Embryonic facial prominence (tissue), 1 donor: Measurements from ENCODE around the gene RPS17.
"Not testable (repeated sequence)": the region's sequence is repeated elsewhere in the genome, so short reads cannot be mapped to it uniquely, and the experiment has no call there.

Experiments
- DNase-seq: peaks from one replicate; pipeline ENCODE4 v3.0.0-alpha.2; 2016; ENCODE audit errors: extremely low spot score

RPS17 gene

DNA sequence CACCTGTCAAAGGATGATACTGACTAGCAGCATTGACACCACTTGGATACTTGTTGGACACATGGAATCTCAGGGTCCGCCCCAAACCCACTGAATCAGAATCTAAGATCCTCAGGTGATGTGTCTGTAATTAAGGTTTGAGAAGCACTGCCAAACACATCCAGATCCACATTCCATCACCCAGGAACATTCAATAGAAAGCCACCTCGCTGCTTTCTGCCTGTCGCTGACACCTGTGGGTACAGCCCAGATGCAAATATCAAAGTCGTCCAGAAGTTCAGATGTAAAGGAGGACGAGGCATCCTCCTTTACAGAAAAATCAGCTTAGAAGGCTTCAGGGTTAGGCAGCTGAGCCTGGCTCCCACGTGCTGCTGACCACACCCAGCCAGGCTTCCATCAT lies 5.2 kb upstream of the RPS17 start:
- no peak for DNase-seq

DNA sequence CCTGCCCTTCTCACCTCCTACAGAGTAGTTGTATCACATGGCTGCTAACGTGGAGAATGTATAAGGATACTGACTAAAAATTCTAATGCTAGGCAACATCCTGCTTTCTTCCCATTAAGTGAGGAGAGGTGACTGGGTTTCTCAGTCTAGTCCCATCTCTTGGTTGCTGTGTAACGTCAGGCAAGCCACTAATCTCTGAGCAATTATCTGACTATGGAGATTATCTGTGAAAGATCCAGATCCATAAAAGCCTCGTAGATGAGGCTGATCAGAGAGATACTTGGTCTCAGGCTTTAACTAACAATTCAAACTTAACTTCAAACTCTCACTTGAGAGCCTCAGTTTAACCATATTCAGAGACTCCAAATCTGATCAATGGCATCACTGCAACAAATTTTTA lies 4.7 kb upstream of the RPS17 start:
- no peak for DNase-seq

DNA sequence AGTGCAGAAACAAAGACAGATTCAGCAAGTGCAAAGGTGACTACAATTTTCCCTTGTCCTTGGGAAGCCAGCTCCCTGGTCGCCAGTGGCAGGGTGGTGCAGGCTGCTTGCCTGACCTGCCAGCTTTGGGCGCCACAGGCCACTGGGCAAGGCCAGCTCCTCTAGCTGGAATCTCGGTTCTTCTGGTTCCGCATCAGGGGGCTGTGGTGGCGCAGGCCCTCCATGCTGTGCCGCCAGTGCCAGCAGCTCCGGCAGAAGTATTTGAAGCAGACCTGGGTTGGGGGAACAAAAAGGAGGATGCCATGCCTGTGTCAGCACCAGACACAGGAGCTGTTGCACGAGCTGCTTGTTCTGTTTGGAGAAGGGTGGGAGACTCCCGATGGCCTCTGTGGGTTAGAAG lies 4.2 kb upstream of the RPS17 start:
- no peak for DNase-seq

DNA sequence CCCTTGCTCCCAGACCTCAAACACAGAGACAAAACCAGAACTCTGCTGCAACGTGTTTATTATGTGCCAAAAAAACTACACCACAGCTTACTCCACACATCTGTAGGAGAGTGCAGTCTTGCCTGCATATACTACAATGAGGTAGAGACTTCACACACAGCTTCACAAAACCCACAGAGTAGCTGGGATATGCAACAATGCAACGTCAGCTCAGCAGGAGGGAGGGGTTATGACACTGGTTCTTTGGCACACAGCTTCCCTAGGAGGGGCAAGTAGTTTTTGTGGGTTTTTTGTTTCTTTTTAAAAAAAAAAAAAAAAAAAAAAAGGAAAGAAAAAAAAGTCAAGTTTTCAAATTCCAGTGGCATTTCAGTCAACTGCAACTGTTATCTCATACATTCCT lies 2.9 kb upstream of the RPS17 start:
- DNase-seq = no peak

DNA sequence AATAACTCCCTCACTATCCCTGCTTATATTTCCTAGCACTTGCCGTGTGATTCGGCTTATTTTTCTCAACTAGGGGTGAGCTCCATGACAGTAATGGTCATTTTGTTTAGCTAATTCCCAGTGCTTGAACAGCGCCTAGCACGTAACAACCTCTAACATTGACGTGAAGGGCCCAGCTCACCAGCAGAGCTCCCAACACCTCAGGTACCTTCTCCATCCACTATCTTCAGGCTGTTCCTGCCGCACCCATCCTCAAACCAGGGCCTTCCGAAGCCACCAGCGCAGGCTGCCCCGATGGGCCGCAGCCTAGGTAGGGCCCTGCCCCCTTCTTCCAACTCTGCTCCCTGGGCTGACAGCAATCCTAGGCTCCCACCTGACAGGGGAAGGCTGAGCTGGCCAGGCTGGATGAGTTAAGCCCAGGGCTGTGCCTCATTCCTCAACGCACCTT lies 751 bp upstream of the RPS17 start:
- no peak for DNase-seq

DNA sequence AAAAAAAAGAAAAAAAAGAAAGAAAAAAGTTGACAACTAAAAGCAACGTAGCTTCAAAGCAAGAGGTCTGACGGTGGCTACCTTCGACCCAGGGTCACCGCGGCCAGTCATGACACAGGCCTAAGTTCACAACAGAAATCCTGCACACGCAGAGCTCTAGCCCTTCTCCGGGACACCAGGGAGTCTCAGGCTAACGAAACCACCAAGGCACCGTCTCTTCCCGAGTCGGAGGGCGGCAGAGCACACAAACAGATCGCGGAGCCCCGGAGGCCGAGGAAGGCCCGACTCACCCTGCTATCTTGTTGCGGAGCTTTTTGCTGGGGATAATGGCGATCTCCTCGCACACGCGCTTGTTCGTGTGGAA lies 584 bp downstream of the RPS17 start:
- no peak for DNase-seq

DNA sequence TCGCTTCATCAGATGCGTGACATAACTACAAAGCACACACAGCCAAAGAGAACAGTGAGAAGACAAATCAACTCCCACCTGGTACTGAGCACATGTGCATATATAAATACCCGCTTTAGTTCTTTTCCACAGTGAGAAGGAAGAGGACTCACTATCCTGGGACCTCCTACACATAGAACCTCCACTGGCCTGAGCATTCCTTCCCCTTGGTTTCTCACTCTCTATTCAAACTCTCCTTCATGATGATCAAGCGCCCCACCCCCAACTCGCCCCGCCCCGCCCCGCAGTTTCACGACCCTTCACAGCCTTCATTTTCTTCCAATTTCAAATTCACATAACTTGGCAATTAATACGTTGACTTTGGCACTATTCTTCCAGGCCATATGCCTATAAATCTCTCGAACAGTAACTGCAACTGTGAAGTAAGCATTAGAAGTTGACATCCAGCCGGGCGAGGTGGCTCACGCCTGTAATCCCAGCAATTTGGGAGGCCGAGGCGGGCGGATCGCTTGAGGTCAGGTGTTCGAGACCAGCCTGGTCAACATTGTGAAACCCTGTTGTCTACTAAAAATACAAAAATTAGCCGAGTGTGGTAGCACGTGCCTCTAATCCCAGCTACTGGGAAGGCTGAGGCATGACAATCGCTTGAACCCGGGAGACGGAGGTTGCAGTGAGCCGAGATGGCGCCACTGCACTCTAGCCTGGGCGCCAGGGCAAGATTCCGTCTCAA lies 1.1 kb downstream of the RPS17 start:
- no peak for DNase-seq

DNA sequence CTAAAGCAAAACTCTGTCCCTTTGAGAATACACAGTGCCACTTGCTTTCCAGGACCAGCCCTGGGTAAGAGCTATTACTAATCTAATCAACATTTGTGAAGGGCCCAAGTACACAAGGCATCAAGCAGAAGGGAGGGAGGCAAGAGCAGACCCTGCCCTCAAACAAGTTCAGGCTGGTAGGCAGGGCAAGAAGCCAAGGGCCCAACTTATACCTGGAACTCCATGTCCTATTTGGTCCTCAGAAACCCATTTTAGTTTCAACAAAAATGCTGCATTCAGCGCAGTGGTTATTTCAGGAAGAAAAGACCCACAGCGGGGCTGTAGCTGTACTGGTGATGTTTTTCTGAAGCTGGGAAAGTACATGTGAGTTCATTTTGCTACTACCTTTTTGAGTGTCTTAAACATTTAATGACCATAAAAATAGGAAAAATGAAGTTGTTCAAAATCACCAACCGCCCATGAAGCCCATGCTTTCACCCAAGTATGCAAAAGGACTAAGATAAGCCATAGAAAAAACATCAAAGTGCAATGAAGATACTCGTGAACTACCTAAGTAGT lies 2.8 kb downstream of the RPS17 start:
- no peak for DNase-seq

DNA sequence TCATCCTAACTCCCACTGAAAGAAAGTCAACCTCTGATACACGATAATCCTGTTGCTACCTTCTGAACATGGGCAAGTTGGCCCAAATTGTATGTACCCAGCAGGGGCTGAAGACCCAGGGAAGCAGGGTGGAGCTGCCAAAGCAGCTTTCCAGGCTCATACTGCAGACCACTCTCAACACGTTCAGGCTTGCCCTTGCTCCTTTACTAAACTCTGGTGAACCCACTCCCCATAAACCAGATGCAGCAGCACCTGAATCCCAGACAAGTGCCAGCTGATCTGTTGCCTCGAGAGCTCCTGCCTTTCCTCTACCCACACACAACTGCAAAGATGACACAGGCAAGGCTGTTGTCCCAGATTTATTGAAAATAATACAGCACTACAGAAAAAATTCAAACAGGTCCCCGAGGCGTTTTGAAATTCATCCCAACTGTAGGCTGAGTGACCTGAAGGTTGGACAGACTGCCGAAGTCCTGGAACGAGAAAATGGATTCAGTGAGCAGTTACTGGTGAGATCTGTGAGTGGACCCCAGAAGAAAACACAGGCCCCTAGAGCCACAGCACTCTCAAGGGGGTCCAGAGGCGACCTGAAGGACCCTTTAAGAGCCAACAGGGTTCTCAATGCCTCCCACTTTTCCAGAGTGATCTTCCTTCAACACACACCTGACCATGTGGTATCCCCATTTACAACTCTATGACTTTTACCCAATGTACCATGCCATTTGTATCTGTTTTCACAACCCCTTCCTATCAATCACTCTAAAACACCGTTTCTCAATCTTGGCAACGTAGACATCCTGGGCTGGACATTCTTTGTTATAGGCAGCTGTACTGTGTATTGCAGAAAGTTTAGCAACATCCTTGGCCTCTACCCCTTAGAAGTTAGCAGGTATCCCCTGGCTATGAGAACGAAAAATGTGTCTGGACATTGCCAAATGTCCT lies 3.6 kb downstream of the RPS17 start:
- no peak for DNase-seq

DNA sequence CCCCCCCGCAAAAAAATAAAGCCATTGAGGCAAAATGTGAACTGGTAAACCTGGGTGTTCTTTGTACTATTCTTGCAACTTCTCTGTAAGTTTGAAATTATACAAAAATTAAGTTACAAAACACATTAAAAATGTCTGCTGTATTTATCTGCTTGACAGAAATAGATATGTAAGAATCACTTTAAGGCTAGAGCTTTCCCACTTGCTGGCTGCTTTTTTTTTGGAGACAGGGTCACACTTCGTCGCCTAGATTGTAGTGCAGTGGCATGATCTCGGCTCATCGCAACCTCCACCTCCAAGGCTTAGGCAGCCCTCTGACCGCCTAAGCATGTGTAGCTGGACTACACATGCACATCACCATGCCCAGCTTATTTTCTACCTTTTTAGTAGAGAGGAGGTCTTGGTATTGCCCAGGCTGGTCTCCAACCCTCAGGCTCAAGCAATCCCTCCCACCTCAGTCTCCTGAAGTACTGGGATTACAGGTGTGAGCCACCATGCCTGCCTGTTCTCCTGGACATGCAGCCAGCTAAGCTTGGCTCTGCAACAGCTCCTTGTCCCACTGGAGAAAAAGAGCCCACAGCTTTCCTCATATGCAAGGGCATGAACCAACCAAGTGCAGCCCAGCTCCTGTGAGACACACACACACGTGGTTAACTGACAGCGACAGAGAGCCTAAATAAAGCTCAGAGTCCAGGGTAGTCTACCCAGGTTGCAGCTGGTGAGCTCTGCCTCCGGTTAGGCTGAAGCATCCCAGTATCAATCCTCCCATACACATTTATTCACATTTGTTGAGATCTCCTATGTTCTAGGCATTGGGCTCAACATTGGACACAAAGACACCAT lies 4.5 kb downstream of the RPS17 start:
- no peak for DNase-seq

DNA sequence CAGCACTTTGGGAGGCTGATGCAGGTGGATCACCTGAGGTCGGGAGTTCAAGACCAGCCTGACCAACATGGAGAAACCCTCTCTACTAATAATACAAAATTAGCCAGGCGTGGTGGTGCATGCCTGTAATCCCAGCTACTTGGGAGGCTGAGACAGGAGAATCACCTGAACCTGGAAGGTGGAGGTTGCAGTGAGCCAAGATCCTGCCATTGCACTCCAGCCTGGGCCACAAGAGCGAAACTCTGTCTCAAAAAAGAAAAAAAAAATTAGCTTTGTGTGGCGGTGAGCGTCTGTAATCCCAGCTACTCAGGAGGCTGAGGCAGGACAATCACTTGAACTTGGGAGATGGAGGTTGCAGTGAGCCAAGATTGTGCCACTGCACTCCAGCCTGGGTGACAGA lies 5.1 kb downstream of the RPS17 start:
- DNase-seq = not testable (repeated sequence)

DNA sequence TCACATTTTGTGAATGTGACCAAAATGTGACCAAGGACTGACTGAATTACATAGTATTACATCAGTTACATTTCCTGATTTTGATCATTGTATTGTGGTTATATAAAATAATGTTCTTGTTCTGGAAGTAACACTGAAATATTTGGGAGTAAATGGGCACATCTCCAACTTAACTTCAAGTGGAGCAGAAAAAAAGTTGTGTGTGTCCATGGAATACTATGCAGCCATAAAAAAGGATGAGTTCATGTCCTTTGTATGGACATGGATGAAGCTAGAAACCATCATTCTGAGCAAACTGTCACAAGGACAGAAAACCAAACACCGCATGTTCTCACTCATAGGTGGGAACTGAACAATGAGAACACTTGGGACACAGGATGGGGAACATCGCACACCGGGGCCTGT lies 5.8 kb downstream of the RPS17 start:
- not testable (repeated sequence) for DNase-seq

DNA sequence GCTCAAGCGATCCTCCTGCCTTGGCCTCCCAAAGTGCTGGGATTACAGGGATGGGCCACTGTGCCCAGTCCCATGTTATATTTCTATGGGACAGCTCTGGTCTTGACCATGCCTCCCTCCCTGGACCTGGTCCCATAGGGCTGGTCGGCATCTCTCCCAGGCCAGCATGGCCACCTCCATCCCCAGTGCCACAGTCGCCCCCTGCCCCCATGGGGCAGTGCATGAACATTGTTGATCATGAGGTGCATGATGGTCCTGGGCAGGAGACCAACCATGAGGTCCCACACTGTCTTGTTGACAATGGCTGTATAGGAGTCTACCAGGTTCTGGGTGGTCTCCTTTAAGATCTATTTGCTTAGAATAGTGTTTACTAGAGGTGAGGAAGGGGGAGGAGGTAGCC lies 6.5 kb downstream of the RPS17 start:
- DNase-seq = no peak

DNA sequence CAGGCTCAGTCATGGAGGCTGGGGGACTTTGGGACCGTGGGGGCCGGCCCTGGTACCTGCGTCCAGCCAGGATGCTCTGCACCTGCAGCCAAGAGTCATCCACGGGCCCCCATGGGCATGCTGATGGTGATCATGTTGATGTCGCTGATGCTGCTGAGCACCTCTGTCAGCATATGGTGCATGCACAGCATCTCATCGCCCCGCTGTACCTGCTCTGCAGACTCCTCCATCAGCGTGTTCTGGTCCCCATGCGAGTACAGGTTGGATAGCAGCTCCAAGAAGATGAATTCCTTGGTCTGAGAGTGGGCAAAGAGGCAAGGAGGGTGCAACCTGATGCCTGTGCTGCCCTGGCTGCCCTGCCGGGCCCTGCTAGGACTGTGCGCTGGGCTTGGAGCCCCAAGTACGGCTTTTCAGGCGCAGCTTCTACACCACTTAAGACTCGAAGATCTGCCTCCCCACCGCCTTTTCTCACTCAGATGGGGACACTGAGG lies 7.2 kb downstream of the RPS17 start:
- no peak for DNase-seq

DNA sequence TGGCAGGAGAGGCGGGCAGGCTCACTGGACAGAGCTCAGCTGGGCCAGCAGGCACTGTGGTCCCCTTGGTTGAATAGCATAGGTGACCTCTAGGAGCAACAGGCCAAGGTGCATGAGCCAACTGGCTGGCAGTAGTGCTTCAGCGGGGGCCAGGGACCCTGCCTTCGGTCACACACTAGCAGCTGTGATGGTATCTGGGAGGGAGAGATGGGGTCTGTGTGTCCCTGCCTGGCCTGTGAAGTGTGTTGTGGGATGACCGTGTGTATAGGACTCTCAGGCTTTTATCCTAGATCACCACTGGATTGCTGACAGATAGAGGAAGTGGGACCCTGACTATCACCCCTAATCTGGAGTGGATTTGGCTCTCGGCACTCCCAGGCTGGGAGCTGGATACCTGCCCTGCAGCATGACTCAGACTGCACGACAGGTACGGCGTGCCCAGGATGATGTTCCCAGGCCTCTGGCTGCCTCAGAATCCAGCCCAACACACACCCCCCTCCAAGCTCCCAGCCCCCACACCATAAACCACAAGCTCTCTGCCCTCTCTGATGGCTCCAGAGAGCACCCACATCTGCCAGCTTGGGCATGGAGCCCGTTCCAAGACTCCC lies 7.8 kb downstream of the RPS17 start:
- no peak for DNase-seq

DNA sequence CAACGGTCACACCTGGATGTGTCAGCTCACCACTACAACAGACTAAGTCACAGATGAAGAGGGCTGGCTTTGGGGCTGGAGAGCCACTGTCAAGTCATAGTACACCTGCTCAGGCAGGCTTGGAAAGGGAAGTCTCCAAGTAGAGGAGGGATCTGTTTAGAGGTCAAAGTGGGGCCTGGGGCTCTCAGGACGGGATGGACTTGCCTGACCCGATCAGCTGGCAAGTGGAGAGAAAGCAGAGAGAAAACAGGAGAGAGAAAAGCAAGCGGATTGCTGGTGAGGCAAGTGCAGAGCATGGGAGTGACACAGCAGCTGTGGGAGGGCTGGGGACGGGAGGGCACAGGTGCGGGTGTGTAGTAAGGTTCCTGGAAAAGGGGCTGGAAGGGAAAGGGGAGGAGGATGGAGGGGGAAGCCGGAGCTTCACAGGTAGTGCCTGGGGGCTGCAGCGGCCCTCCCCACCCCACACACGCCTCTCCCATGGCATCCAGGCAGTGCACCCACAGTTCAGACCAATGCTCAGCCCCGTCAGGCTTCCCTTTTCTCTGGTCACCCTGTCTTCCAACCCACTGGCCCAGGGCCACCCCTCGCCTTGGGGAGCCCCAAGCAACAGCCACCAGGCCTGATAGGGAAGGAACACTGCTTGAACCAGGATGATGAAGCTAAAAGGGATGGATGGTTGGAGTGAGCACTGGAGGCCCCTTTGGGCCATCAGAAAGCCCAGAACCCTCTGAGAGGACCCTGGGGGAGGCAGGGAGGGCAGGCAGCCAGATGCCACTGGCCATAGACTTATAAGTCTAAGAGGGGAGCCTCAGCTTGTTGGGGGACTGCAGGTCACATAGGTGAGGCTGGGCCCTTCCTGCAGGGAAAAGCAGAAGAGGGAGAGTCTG lies 8.5 kb downstream of the RPS17 start:
- DNase-seq = no peak

DNA sequence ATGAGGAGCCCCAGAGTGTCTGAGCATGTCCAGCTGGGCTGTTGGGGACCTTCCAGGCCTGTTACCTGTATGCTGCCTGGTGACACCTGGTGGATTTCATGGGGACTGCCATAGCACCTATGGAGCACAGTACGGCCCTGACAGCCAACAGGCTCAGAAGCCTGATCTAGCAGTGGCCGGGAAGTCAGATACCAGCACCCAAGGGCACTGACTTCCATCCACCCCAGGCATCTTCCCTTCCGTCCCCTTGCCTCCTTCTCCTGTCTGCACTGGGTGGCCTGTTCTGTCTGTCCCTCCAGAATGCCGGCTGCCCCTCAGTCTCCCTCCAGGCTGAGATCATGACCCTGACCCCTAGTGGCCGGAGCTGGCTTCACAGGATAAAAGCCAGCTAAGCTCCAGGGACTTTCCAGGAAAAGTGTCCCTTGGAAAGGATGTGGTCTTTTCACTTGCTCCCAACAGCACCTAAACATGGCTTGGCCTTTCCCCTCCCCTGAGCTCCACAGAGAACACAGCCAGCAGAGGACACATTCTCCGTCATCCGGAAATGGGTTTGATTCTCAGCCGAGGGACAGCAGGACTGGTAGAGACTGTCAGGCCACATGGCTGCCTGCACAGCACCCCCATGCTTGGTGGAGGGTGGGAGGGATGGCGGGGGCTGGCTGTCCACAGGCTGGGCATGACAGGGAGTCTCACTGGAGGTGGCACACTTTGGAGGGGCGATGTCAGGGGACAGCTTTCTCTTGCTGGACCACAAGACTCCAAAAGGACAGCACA lies 9.5 kb downstream of the RPS17 start:
- DNase-seq = no peak

DNA sequence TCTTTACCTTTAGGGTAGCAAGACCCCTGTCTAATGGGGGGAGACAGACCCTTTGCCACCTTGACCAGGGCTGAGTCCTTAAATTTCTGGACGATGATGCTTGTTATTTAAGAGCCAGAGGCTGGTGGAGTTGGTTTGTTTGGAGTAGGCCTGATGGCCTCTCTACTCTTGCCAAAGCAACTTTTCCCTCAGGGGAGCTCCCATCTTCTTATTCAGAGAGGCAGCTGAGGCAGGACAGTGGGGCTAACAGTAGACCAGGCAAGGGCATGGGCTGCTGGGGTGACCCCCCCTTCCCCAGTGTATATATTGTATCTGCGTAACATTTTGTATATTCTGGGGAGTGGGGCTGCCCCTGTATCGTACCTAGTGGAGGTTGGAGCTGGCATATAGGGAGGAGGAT lies 10.3 kb downstream of the RPS17 start:
- no peak for DNase-seq

DNA sequence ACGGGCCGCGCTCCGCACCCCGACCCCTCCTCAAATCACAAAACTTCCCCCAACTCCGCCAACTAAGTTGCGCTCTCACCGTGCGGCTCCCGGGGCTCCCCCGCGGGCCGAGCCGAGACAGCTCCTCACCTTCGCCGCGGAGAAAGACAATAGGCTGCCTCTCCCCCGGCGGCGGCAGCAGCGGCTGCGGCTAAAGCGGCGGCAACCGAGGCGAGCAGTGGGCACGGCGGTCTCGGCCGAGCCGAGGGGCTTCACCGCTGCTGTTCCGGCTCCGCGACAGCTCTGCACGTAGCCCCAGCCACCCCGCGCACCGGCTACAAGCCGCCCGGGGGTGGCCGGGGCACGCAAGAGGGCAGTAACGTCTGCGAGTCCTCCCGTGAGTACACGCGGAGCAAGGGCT lies 26.7 kb downstream of the RPS17 start:
- DNase-seq = not testable (repeated sequence)
